GM23338 (cell line): Measurements from ENCODE around the gene CCL17. TPM values are rescaled to one million over a fixed set of nuclear protein-coding genes. Genes with fewer than 3 reads are reported as not detected.

ENCODE experiments used
- ATAC-seq: fragments of 200-7000 bp; cut with Tn5 transposase; 3 replicates; pipeline ENCODE4 v1.9.1; 2020
- DNase-seq: peaks from one replicate; pipeline ENCODE4 v3.0.0-alpha.2; 2015; ENCODE audit warnings: low spot score
- H2AFZ ChIP-seq: fragments of 200-600 bp; sonication (generic); 2 replicates; pipeline ENCODE4 v1.8.0; 2016; ENCODE audit warnings: antibody characterized with exemption, mild to moderate bottlenecking, moderate library complexity
- H3F3A ChIP-seq: fragments of 200-600 bp; sonication (generic); replicated peaks from 2 replicates; pipeline ENCODE4 v1.8.0; 2017; ENCODE audit warnings: antibody characterized with exemption, mixed run types, low read depth
- H3K27ac ChIP-seq: fragments of 200-600 bp; sonication (generic); 2 replicates; pipeline ENCODE4 v1.6.1; 2016; ENCODE audit warnings: low read depth
- H3K27me3 ChIP-seq: fragments of 200-600 bp; sonication (generic); 2 replicates; pipeline ENCODE4 v1.8.0; 2016; ENCODE audit warnings: mild to moderate bottlenecking, mixed run types, moderate library complexity; ENCODE audit not compliant: insufficient read depth
- H3K36me3 ChIP-seq: fragments of 200-600 bp; sonication (generic); 2 replicates; pipeline ENCODE4 v1.8.0; 2016; ENCODE audit warnings: mild to moderate bottlenecking; ENCODE audit not compliant: insufficient read depth
- H3K4me1 ChIP-seq: fragments of 200-600 bp; sonication (generic); 2 replicates; pipeline ENCODE4 v1.8.0; 2016; ENCODE audit warnings: mild to moderate bottlenecking, moderate library complexity; ENCODE audit not compliant: insufficient read depth
- H3K4me2 ChIP-seq: fragments of 200-600 bp; sonication (generic); 2 replicates; pipeline ENCODE4 v1.7.1; 2017; ENCODE audit warnings: mixed run types
- H3K4me3 ChIP-seq: fragments of 200-600 bp; sonication (generic); 2 replicates; pipeline ENCODE4 v1.6.1; 2016; ENCODE audit warnings: mixed run types
- H3K79me2 ChIP-seq: fragments of 200-600 bp; sonication (generic); replicated peaks from 2 replicates; pipeline ENCODE4 v1.8.0; 2017; ENCODE audit warnings: mild to moderate bottlenecking; ENCODE audit not compliant: insufficient read depth
- H3K9me2 ChIP-seq: fragments of 200-600 bp; sonication (generic); 2 replicates; pipeline ENCODE4 v1.8.0; 2017; ENCODE audit not compliant: insufficient read depth
- H4K20me1 ChIP-seq: fragments of 200-600 bp; sonication (generic); replicated peaks from 2 replicates; pipeline ENCODE4 v1.8.0; 2017; ENCODE audit warnings: mild to moderate bottlenecking; ENCODE audit not compliant: insufficient read depth
- H3K27ac Mint-ChIP-seq: 2 replicates; pipeline ENCODE4 v1.8.0; 2020; ENCODE audit warnings: inconsistent platforms, mild to moderate bottlenecking, moderate library complexity, mixed read lengths
- H3K27me3 Mint-ChIP-seq: 3 replicates; pipeline ENCODE4 v1.8.0; 2022; ENCODE audit warnings: low read depth, mild to moderate bottlenecking, moderate library complexity, mixed read lengths, inconsistent platforms; ENCODE audit not compliant: insufficient read depth, poor library complexity
- H3K36me3 Mint-ChIP-seq: 3 replicates; pipeline ENCODE4 v1.8.0; 2021; ENCODE audit warnings: low read depth, mild to moderate bottlenecking, inconsistent platforms, moderate library complexity, mixed read lengths
- H3K4me1 Mint-ChIP-seq: 3 replicates; pipeline ENCODE4 v1.8.0; 2020; ENCODE audit warnings: mild to moderate bottlenecking, inconsistent platforms, mixed read lengths
- H3K4me3 Mint-ChIP-seq: 3 replicates; pipeline ENCODE4 v1.8.0; 2021; ENCODE audit warnings: moderate library complexity, mild to moderate bottlenecking, inconsistent platforms, mixed read lengths
- H3K9me3 Mint-ChIP-seq: 3 replicates; pipeline ENCODE4 v1.8.0; 2020; ENCODE audit warnings: moderate library complexity, mild to moderate bottlenecking, inconsistent platforms, mixed read lengths
- EZH2 ChIP-seq: fragments of 200-600 bp; sonication (generic); IDR thresholded peaks from one replicate; pipeline ENCODE4 v1.8.0; 2017; ENCODE audit warnings: antibody characterized with exemption, mild to moderate bottlenecking, low read depth; ENCODE audit not compliant: unreplicated experiment
- EZH2phosphoT487 ChIP-seq: fragments of 200-600 bp; sonication (generic); IDR thresholded peaks from one replicate; pipeline ENCODE4 v1.8.1; 2018; ENCODE audit warnings: antibody characterized with exemption; ENCODE audit not compliant: unreplicated experiment
- JUNB ChIP-seq: IDR thresholded peaks from one replicate; pipeline ENCODE4 v1.6.1; 2016; ENCODE audit warnings: antibody characterized with exemption; ENCODE audit not compliant: unreplicated experiment
- NANOG ChIP-seq: IDR thresholded peaks from 2 replicates; pipeline ENCODE4 v1.6.1; 2016; ENCODE audit warnings: antibody characterized with exemption, borderline replicate concordance
- POLR2AphosphoS5 ChIP-seq: IDR thresholded peaks from 2 replicates; pipeline ENCODE4 v1.6.1; 2016; ENCODE audit warnings: antibody characterized with exemption, low read depth
- STAT1 ChIP-seq: IDR thresholded peaks from one replicate; pipeline ENCODE4 v1.6.1; 2016; ENCODE audit warnings: antibody characterized with exemption; ENCODE audit not compliant: unreplicated experiment
- ZNF114 ChIP-seq: fragments of 250-450 bp; sonication (Bioruptor Pico); IDR thresholded peaks from 2 replicates; pipeline ENCODE4 v1.5.0; 2020; ENCODE audit warnings: mild to moderate bottlenecking, moderate library complexity
- ZNF331 ChIP-seq: fragments of 250-450 bp; sonication (Bioruptor Pico); IDR thresholded peaks from 2 replicates; pipeline ENCODE4 v1.5.0; 2020; ENCODE audit warnings: low read depth, mild to moderate bottlenecking, moderate library complexity
- polyA plus RNA-seq: library from polyadenylated mRNA; unstranded; fragments of >200 nt; fragmentation: Nextera tagmentation; extraction: Ambion mirVana; gene quantifications from 2 replicates; pipeline ENCODE4 v1.2.1, GENCODE V29; 2016
- total RNA-seq: library from RNA; depleted of rRNA; stranded (reverse); fragments of >200 nt; shearing (Covaris generic); gene quantifications from 2 replicates; pipeline ENCODE4 v1.2.3, GENCODE V29; 2014
- TF ChIP-seq, protein P1 (sequence below): IDR thresholded peaks from one replicate; pipeline ENCODE4 v1.6.1; 2018; ENCODE audit warnings: antibody characterized with exemption; ENCODE audit not compliant: unreplicated experiment
- TF ChIP-seq, protein P2 (sequence below): fragments of 250-450 bp; sonication (Bioruptor Pico); IDR thresholded peaks from 2 replicates; pipeline ENCODE4 v1.5.0; 2020; ENCODE audit warnings: mild to moderate bottlenecking, moderate library complexity
- TF ChIP-seq, protein P3 (sequence below): IDR thresholded peaks from 2 replicates; pipeline ENCODE4 v1.6.1; 2016; ENCODE audit warnings: antibody characterized with exemption
- TF ChIP-seq, protein P4 (sequence below), 2 experiments: fragments of 200-600 bp in 1 of 2; sonication (generic) in 1 of 2; conservative IDR thresholded peaks; 2 replicates each; pipeline versions ENCODE4 v1.5.1 to v1.6.1; 2016 to 2017; ENCODE audit warnings: antibody characterized with exemption in 2 of 2, low read depth in 2 of 2, mild to moderate bottlenecking in 2 of 2, moderate library complexity in 1 of 2

Gene CCL17
- total and polyA plus RNA-seq, 2 experiments from 2014 or later: not detected

DNA sequence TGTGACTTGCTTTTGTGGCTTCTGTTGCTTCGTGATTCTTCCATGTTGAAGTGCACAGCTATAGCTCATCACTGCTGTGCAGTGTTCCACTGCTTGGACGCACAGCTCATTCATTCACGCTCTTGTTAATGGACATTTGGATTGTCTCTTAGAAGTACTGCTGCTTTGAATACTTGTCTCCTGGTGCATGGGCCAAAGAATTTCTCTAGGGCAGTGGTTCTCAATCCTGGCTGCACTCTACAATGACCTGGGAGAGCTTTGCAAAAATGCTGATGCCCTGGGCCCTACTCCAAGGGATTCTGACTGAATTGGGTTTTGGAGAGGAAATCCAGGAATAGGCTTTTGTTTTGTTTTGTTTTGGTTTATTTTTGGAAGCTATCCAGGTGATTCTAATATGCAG, 20.0 kb downstream of the CCL17 start (continued):
- TF ChIP-seq, protein P1, sequence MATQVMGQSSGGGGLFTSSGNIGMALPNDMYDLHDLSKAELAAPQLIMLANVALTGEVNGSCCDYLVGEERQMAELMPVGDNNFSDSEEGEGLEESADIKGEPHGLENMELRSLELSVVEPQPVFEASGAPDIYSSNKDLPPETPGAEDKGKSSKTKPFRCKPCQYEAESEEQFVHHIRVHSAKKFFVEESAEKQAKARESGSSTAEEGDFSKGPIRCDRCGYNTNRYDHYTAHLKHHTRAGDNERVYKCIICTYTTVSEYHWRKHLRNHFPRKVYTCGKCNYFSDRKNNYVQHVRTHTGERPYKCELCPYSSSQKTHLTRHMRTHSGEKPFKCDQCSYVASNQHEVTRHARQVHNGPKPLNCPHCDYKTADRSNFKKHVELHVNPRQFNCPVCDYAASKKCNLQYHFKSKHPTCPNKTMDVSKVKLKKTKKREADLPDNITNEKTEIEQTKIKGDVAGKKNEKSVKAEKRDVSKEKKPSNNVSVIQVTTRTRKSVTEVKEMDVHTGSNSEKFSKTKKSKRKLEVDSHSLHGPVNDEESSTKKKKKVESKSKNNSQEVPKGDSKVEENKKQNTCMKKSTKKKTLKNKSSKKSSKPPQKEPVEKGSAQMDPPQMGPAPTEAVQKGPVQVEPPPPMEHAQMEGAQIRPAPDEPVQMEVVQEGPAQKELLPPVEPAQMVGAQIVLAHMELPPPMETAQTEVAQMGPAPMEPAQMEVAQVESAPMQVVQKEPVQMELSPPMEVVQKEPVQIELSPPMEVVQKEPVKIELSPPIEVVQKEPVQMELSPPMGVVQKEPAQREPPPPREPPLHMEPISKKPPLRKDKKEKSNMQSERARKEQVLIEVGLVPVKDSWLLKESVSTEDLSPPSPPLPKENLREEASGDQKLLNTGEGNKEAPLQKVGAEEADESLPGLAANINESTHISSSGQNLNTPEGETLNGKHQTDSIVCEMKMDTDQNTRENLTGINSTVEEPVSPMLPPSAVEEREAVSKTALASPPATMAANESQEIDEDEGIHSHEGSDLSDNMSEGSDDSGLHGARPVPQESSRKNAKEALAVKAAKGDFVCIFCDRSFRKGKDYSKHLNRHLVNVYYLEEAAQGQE: no peak
- TF ChIP-seq NANOG (no peak), POLR2AphosphoS5 (no peak)

DNA sequence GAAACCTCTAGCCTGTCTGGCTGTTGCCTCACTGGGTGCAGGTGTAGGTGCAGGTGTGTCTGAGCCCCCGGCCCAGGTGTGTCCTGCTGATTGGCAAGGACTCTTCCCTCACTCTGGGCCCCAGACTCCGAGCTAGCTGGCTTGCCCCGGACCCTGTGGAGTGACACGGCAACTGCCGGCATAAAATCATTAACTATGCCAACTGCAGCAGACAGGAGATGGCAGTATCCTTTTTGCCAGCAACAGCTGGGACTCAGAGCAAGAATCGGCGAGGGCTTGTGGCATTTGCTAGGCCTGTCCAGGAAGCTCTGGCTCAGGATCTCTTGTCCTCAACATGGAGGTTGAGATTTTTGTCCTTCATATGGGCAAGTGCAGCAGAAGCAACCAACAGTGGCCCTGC, 21.8 kb downstream of the CCL17 start:
- Histone ChIP-seq H3K4me3 (no peak overlapping the region), H3K79me2 (no peaks in the 10 kb centered on the region), H3K4me2 (no peak overlapping the region), H3K27me3 (no peaks in the 10 kb centered on the region), H4K20me1 (0 out of 2 replicates have a peak, but pooled peaks cover 5% of the 10 kb centered on the region), H3K4me1 (no peaks in the 10 kb centered on the region), H3K36me3 (peaks cover 31% of the 10 kb centered on the region), H3K9me2 (no peaks in the 10 kb centered on the region), H2AFZ (no peak overlapping the region), H3F3A (no peaks in the 10 kb centered on the region), H3K27ac (no peak overlapping the region)
- ATAC-seq (no peak), DNase-seq (no peak)
- H3K4me3 Mint-ChIP-seq: no peak overlapping the region
- no peak for TF ChIP-seq NANOG
- TF ChIP-seq EZH2phosphoT487: no peak
- no peak for TF ChIP-seq STAT1
- TF ChIP-seq ZNF331 (CRISPR knock-in tag): no peak
- TF ChIP-seq, protein P2, sequence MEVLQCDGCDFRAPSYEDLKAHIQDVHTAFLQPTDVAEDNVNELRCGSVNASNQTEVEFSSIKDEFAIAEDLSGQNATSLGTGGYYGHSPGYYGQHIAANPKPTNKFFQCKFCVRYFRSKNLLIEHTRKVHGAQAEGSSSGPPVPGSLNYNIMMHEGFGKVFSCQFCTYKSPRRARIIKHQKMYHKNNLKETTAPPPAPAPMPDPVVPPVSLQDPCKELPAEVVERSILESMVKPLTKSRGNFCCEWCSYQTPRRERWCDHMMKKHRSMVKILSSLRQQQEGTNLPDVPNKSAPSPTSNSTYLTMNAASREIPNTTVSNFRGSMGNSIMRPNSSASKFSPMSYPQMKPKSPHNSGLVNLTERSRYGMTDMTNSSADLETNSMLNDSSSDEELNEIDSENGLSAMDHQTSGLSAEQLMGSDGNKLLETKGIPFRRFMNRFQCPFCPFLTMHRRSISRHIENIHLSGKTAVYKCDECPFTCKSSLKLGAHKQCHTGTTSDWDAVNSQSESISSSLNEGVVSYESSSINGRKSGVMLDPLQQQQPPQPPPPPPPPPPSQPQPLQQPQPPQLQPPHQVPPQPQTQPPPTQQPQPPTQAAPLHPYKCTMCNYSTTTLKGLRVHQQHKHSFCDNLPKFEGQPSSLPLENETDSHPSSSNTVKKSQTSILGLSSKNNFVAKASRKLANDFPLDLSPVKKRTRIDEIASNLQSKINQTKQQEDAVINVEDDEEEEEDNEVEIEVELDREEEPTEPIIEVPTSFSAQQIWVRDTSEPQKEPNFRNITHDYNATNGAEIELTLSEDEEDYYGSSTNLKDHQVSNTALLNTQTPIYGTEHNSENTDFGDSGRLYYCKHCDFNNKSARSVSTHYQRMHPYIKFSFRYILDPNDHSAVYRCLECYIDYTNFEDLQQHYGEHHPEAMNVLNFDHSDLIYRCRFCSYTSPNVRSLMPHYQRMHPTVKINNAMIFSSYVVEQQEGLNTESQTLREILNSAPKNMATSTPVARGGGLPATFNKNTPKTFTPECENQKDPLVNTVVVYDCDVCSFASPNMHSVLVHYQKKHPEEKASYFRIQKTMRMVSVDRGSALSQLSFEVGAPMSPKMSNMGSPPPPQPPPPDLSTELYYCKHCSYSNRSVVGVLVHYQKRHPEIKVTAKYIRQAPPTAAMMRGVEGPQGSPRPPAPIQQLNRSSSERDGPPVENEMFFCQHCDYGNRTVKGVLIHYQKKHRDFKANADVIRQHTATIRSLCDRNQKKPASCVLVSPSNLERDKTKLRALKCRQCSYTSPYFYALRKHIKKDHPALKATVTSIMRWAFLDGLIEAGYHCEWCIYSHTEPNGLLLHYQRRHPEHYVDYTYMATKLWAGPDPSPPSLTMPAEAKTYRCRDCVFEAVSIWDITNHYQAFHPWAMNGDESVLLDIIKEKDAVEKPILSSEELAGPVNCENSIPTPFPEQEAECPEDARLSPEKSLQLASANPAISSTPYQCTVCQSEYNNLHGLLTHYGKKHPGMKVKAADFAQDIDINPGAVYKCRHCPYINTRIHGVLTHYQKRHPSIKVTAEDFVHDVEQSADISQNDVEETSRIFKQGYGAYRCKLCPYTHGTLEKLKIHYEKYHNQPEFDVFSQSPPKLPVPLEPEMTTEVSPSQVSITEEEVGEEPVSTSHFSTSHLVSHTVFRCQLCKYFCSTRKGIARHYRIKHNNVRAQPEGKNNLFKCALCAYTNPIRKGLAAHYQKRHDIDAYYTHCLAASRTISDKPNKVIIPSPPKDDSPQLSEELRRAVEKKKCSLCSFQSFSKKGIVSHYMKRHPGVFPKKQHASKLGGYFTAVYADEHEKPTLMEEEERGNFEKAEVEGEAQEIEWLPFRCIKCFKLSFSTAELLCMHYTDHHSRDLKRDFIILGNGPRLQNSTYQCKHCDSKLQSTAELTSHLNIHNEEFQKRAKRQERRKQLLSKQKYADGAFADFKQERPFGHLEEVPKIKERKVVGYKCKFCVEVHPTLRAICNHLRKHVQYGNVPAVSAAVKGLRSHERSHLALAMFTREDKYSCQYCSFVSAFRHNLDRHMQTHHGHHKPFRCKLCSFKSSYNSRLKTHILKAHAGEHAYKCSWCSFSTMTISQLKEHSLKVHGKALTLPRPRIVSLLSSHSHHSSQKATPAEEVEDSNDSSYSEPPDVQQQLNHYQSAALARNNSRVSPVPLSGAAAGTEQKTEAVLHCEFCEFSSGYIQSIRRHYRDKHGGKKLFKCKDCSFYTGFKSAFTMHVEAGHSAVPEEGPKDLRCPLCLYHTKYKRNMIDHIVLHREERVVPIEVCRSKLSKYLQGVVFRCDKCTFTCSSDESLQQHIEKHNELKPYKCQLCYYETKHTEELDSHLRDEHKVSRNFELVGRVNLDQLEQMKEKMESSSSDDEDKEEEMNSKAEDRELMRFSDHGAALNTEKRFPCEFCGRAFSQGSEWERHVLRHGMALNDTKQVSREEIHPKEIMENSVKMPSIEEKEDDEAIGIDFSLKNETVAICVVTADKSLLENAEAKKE (CRISPR knock-in tag): no peak
- TF ChIP-seq EZH2: no peak
- TF ChIP-seq JUNB: no peak
- TF ChIP-seq, protein P3, sequence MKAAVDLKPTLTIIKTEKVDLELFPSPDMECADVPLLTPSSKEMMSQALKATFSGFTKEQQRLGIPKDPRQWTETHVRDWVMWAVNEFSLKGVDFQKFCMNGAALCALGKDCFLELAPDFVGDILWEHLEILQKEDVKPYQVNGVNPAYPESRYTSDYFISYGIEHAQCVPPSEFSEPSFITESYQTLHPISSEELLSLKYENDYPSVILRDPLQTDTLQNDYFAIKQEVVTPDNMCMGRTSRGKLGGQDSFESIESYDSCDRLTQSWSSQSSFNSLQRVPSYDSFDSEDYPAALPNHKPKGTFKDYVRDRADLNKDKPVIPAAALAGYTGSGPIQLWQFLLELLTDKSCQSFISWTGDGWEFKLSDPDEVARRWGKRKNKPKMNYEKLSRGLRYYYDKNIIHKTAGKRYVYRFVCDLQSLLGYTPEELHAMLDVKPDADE: no peak
- TF ChIP-seq, protein P4, sequence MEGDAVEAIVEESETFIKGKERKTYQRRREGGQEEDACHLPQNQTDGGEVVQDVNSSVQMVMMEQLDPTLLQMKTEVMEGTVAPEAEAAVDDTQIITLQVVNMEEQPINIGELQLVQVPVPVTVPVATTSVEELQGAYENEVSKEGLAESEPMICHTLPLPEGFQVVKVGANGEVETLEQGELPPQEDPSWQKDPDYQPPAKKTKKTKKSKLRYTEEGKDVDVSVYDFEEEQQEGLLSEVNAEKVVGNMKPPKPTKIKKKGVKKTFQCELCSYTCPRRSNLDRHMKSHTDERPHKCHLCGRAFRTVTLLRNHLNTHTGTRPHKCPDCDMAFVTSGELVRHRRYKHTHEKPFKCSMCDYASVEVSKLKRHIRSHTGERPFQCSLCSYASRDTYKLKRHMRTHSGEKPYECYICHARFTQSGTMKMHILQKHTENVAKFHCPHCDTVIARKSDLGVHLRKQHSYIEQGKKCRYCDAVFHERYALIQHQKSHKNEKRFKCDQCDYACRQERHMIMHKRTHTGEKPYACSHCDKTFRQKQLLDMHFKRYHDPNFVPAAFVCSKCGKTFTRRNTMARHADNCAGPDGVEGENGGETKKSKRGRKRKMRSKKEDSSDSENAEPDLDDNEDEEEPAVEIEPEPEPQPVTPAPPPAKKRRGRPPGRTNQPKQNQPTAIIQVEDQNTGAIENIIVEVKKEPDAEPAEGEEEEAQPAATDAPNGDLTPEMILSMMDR (conservative IDR thresholded peaks at IDR 0.05; ENCODE audit: low read depth in 2 of 2): no peak
- no peak for TF ChIP-seq ZNF114
- peaks cover 40% of the 10 kb centered on the region for H3K36me3 Mint-ChIP-seq
- no peaks in the 10 kb centered on the region; the same call in 2 of the 3 replicates for H3K9me3 Mint-ChIP-seq
- H3K27ac Mint-ChIP-seq: no peak overlapping the region
- H3K27me3 Mint-ChIP-seq: peaks cover 2% of the 10 kb centered on the region
- H3K4me1 Mint-ChIP-seq: peaks cover 7% of the 10 kb centered on the region; the same call in 2 of the 3 replicates
